ENCODE measurements around the gene UFSP1.
"Not testable (repeated sequence)": the region's sequence is repeated elsewhere in the genome, so short reads cannot be mapped to it uniquely, and the experiment has no call there.

Gene UFSP1

DNA sequence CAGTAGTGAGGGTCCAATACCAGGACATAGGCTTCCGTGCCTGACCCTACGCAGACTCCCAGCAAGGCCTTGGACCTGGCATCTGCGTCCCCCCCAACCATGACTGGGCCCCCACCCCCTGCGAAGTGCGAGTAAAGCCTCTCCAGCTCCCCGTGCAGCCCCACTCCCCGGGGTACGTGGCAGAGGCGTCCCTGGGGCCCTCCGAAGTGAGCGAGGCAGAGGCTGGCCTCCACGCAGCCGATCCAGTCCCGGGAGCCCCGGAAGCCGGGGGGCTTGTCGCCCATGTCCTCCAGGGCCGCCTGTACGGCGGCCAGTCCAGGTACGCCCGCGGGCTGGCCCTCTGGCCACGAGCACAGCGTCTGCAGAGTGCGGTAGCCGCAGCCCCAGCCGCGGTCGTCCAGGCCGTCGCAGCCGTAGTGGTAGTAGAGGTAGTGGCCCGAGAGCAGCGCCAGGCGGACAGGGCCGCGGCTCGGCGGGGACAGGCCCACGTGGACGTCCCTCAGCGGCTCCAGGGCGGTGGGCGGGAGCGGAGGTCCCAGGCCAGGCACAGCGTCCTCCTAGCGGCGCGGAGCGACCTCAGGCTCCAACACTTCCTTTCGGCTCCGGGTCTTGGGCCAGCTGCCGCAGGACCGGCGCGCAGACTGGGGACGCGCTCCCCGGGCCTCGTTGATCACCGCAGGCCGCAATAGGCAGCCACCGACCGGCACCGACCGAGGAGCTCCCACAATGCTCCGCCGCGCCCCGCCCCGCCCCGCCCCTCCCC is at the start of gene UFSP1:
TSS of gene UFSP1 (minus strand) at position 728 of the 763 bp plus-strand sequence. CDS start at position 284, 444 bp downstream.
- H3K27me3 ChIP-seq (ENCODE audit: low read depth), result no peaks in the 10 kb centered on the region
- H3K4me3 ChIP-seq, result peak within 1 kb of the TSS; percentile 59
- in situ Hi-C loops (cut with MboI; ENCODE audit: low sequenced_read_pairs), result no loop called here
- H3K36me3 ChIP-seq (replicated peaks), result peaks cover 51% of the 10 kb centered on the region
- no peaks in the 10 kb centered on the region for H3K9me3 ChIP-seq
- H3K4me1 ChIP-seq, result peaks cover 15% of the 10 kb centered on the region
- DNase-seq (ENCODE audit: low spot score in 2 of 2), result no peak

DNA sequence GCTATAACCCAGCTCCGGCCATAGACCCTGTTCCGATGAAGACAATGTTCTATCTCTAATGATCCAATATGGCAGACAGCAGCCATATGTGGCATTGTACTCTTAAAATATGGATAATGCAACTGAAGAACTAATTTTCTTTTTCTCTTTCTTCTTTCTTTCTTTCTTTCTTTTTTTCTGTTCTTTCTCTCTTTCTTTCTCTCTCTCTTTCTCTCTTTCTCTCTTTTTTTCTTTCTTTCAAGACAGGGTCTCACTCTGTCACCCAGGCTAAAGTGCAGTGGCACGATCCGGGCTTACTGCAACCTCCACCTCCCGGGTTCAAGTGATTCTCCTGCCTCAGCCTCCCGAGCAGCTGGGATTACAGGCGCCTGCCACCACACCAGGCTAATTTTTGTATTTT is 46.7 kb upstream of the UFSP1 start:
- DNase-seq (ENCODE audit: low spot score in 2 of 2); H3K9me3 ChIP-seq; H3K4me1 ChIP-seq; H3K36me3 ChIP-seq (replicated peaks); in situ Hi-C loops (cut with MboI; ENCODE audit: low sequenced_read_pairs); H3K27me3 ChIP-seq (ENCODE audit: low read depth); H3K4me3 ChIP-seq: not testable (repeated sequence)

DNA sequence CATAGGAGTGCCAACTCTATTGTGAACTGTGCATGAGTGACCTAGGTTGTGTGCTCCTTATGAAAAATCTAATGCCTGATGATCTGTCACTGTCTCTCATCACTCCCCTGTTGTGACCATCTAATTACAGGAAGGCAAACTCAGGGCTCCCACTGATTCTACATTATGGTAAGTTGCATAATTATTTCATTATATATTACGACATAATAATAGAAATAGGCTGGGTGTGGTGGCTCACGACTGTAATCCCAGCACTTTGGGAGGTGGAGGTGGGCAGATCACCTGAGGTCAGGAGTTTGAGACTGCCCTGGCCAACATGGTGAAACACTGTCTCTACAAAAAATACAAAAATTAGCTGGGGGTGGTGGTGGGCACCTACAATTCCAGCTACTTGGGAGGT is 45.9 kb upstream of the UFSP1 start:
- H3K4me1 ChIP-seq; H3K4me3 ChIP-seq; DNase-seq (ENCODE audit: low spot score in 2 of 2); H3K9me3 ChIP-seq; H3K27me3 ChIP-seq (ENCODE audit: low read depth); in situ Hi-C loops (cut with MboI; ENCODE audit: low sequenced_read_pairs); H3K36me3 ChIP-seq (replicated peaks): not testable (repeated sequence)

DNA sequence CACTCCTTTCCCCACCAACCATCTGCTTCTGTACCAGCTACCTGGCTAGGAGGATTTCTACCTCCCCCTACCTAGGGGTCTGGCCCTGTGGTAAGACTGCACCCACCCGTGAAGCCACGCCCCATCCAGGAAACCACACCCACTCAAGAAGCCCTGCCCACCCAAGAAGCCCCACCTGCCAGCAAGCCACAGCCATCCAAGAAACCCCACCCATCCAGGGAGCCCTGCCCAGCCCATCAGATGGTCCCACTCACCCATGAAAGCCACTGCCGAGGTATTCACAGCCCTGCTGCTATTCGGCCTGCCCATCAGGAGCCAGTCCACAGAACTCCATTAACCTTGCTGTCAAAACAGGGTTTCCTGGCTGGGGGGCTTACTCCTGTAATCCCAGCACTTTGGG is 44.2 kb upstream of the UFSP1 start:
- no peaks in the 10 kb centered on the region for H3K27me3 ChIP-seq (ENCODE audit: low read depth)
- no peaks in the 10 kb centered on the region for H3K9me3 ChIP-seq
- no peaks in the 10 kb centered on the region; the same call in 1 of the 2 replicates for H3K4me1 ChIP-seq
- in situ Hi-C loops (cut with MboI; ENCODE audit: low sequenced_read_pairs), result no loop called here
- H3K4me3 ChIP-seq, result no peak overlapping the region
- no peak for DNase-seq (ENCODE audit: low spot score in 2 of 2)
- no peaks in the 10 kb centered on the region for H3K36me3 ChIP-seq (replicated peaks)

DNA sequence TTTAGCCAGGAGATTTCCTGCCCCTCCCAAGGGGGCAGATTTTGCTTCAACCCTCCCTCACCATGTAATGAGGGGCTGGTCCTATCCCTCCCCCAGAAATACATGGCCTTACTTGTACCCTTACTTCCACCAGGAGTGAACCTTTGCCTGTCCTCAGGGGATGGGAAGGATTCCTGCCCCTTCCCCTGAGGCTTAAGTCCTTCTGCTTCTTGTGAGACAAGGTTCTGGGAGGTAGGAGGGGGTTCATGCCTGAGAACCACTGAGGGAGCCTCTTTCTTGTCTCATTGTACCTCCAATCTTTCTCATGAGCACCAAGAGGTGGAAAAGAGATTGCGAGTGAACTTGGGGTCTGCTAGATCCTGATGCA is 40.3 kb upstream of the UFSP1 start:
- no peak for DNase-seq (ENCODE audit: low spot score in 2 of 2)
- Histone ChIP-seq H3K4me1 (no peaks in the 10 kb centered on the region; the same call in 1 of the 2 replicates), H3K9me3 (no peaks in the 10 kb centered on the region), H3K4me3 (no peak overlapping the region), H3K27me3 (ENCODE audit: low read depth) (no peaks in the 10 kb centered on the region), H3K36me3 (replicated peaks) (no peaks in the 10 kb centered on the region)
- in situ Hi-C loops (cut with MboI; ENCODE audit: low sequenced_read_pairs), result no loop called here

DNA sequence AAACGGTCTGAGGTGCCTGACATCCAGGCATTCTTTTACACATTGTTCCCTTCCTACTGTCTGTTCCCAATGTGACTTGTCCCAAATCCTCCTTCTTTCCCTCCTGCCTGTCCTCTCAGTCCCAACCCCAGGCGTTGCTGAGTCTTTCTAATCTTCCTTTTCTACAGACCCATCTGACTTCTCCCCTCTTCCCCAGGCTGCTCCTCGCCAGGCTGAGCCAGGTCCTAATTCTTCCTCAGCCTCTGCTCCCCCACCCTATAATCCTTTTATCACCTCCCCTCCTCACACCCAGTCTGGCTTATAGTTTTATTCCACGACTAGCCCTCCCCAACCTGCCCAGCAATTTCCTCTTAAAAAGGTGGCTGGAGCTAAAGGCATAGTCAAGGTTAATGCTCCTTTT is 34.1 kb upstream of the UFSP1 start:
- in situ Hi-C loops (cut with MboI; ENCODE audit: low sequenced_read_pairs); H3K27me3 ChIP-seq (ENCODE audit: low read depth); H3K4me1 ChIP-seq; DNase-seq (ENCODE audit: low spot score in 2 of 2); H3K9me3 ChIP-seq; H3K36me3 ChIP-seq (replicated peaks); H3K4me3 ChIP-seq: not testable (repeated sequence)

DNA sequence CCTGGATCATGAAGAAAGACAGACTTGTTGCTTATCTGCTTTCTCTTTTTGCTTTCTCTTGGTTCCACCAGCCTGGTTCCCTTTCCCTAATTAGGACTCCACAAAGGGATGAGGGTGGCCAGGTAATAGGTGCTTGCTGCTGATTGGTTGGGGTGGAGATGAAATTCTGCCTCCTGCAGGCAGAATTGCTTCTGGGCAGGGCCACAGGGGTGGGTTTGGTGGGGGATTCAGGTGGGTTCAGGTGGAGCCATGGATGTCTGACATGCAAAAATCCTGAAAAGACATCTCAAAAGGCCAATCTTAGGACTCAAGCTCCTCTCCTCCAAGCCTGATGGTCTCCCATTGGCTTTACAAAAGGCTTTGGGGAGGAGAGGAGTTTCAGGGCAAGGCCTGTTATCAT is 31.5 kb upstream of the UFSP1 start:
- no peak for DNase-seq (ENCODE audit: low spot score in 2 of 2)
- Histone ChIP-seq H3K9me3 (no peaks in the 10 kb centered on the region), H3K27me3 (ENCODE audit: low read depth) (no peaks in the 10 kb centered on the region), H3K36me3 (replicated peaks) (no peaks in the 10 kb centered on the region), H3K4me3 (no peak overlapping the region), H3K4me1 (no peaks in the 10 kb centered on the region)
- in situ Hi-C loops (cut with MboI; ENCODE audit: low sequenced_read_pairs), result no loop called here

DNA sequence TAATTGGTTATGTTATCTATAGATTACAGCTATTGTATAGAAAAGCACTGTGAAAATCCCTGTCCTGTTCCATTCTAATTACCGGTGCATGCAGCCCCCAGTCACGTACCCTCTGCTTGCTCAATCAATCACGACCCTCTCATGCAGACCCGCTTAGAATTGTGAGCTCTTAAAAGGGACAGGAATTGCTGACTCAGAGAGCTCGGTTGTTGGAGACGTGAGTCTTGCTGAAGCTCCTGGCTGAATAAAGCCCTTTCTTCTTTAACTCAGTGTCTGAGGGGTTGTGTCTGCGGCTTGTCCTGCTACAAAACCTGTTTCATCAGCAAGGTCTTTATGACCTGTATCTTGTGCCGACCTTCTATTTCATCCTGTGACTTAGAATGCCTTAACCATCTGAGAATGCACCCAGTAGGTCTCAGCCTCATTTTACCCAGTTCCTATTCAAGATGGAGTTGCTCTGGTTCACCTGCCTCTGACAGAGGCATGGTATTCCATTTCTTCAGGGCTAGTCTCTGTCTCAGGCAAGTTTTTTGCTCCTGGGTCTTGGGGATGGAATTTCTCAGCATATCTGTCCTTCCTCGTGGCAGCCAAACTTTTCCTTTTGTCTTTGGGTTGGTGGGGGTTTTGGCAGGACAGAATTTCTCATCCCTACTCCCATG is 30.4 kb upstream of the UFSP1 start:
- DNase-seq (ENCODE audit: low spot score in 2 of 2); H3K4me3 ChIP-seq; H3K27me3 ChIP-seq (ENCODE audit: low read depth); H3K36me3 ChIP-seq (replicated peaks); in situ Hi-C loops (cut with MboI; ENCODE audit: low sequenced_read_pairs); H3K4me1 ChIP-seq; H3K9me3 ChIP-seq: not testable (repeated sequence)

DNA sequence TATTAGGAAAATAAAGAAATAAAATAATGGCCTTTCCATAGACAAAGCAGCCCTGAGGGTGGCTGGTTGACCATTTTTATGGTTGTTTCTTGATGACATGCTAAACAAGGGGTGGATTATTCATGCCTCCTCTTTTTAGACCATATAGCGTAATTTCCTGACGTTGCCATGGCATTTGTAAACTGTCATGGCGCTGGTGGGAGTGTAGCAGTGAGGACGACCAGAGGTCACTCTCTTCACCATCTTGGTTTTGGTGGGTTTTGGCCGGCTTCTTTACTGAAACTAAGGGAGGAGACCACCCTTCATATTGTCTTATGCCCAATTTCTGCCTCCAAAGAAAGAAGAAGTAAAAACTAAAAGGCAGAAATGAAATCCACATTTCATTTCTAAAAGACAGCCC is 29.8 kb upstream of the UFSP1 start:
- DNase-seq (ENCODE audit: low spot score in 2 of 2); in situ Hi-C loops (cut with MboI; ENCODE audit: low sequenced_read_pairs); H3K4me3 ChIP-seq; H3K4me1 ChIP-seq; H3K9me3 ChIP-seq; H3K36me3 ChIP-seq (replicated peaks); H3K27me3 ChIP-seq (ENCODE audit: low read depth): not testable (repeated sequence)

DNA sequence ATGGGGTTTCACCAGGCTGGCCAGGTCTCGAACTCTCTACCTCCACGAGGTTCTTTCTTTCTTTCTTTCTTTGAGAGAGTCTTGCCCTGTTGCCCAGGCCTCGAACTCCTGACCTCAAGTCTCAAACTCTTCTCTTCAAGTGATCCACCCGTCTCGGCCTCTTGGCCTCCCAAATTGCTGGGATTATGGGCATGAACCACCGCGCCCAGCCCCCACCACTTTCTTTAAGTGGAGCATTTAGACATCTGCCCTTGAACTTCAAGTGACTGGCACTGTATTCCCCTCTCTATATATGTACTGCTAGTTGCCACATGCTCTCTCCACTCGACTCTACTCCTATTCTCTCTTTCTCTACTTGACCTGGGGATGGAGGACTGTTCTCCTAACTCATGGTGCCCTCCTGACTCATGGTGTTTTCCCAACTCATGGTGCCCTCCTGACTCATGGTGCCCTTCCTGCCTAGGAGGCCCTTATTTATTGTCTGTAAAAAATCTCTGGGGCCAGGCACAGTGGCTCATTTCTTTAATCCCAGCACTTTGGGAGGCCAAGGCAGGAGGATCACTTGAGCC is 25.4 kb upstream of the UFSP1 start:
- in situ Hi-C loops (cut with MboI; ENCODE audit: low sequenced_read_pairs), result no loop called here
- Histone ChIP-seq H3K9me3 (no peaks in the 10 kb centered on the region), H3K36me3 (replicated peaks) (no peaks in the 10 kb centered on the region), H3K27me3 (ENCODE audit: low read depth) (no peaks in the 10 kb centered on the region), H3K4me3 (no peak overlapping the region), H3K4me1 (no peaks in the 10 kb centered on the region)
- no peak for DNase-seq (ENCODE audit: low spot score in 2 of 2)

DNA sequence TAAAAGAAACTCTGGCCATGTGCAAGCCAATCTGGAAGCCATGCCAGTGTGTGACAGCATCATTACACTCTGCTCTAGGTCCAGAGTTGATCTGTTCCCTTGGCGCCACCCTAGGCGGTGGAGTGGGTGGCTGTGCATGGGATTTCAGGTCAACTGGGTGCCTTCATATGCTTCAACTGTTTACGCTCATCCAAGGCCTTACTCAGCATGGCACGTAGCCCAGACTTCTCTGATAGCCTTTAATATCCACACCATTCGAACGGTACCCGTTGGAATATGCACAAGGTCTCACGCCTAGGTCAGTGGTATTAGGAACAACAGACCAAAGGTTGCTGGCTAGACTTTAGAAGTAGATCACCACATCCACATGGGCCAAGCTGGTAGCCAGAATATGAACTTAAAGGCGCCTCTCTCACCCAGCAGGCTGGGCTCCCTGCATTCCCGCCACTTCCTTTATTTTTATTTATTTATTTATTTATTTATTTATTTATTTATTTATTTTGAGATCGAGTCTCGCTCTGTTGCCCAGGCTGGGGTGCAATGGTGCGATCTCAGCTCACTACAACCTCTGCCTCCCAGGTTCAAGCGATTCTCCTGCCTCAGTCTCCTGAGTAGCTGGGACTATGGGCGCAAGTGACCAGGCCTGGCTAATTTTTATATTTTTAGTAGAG is 24.8 kb upstream of the UFSP1 start:
- H3K27me3 ChIP-seq (ENCODE audit: low read depth), result no peaks in the 10 kb centered on the region
- no peaks in the 10 kb centered on the region for H3K4me1 ChIP-seq
- H3K9me3 ChIP-seq, result no peaks in the 10 kb centered on the region
- H3K36me3 ChIP-seq (replicated peaks), result no peaks in the 10 kb centered on the region
- H3K4me3 ChIP-seq, result no peak overlapping the region
- in situ Hi-C loops (cut with MboI; ENCODE audit: low sequenced_read_pairs), result no loop called here
- DNase-seq (ENCODE audit: low spot score in 2 of 2), result no peak

DNA sequence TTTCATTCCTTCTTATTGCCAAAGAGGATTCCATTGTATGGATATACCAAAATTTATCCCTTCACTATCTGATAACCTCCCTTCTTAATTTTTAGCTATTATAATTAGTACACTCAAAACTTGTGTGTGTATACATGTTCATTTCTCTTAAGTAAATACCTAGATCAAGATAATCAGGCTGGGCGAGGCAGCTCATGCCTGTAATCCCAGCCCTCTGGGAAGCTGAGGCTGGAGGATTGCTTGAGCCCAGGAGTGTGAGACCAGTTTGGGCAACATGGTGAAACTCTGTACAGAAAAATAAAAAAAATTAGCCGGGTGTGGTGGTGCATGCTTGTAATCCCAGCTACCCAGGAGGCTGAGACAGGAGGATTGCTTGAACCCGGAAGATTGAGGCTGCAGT is 22.0 kb upstream of the UFSP1 start:
- H3K4me1 ChIP-seq, result no peaks in the 10 kb centered on the region
- H3K36me3 ChIP-seq (replicated peaks), result no peaks in the 10 kb centered on the region
- H3K9me3 ChIP-seq, result no peaks in the 10 kb centered on the region
- no peak for DNase-seq (ENCODE audit: low spot score in 2 of 2)
- no peak overlapping the region for H3K4me3 ChIP-seq
- H3K27me3 ChIP-seq (ENCODE audit: low read depth), result no peaks in the 10 kb centered on the region
- in situ Hi-C loops (cut with MboI; ENCODE audit: low sequenced_read_pairs), result no loop called here

DNA sequence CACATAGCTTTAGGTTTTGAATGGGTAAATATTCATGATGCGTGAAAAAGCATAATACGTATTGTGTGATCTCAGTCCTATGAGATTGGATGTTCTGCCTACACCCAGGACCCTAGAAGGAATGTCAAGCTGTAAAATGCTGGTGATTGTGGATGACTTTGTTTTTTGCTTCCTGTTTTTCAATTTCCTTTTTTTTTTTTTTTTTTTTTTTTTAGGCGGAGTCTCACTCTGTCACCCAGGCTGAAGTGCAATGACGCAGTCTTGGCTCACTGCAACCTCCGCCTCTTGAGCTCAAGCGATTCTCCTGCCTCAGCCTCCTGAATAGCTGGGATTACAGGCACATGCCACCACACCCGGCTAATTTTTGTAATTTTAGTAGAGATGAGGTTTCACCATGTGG is 20.9 kb upstream of the UFSP1 start:
- H3K4me3 ChIP-seq; H3K27me3 ChIP-seq (ENCODE audit: low read depth); in situ Hi-C loops (cut with MboI; ENCODE audit: low sequenced_read_pairs); H3K36me3 ChIP-seq (replicated peaks); H3K4me1 ChIP-seq; H3K9me3 ChIP-seq; DNase-seq (ENCODE audit: low spot score in 2 of 2): not testable (repeated sequence)

DNA sequence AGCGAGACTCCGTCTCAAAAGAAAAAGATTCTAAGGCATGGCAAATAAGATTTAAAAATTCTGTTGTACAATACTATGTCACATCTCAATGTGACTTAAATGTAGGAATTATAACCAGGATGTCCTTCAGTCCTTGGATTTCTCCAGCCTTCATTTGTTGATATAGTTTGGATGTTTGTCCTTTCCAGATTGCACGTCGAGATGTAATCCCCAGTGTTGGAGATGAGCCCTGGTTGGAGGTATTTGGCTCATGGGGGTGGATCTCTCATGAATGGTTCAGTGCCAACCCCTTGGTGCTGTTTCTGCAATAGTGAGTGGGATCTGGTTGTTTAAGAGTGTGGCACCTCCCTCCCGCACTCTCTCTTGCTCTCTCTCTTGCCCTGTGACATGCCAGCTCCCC is 19.0 kb upstream of the UFSP1 start:
- H3K4me3 ChIP-seq, result no peak overlapping the region
- H3K9me3 ChIP-seq, result no peaks in the 10 kb centered on the region
- DNase-seq (ENCODE audit: low spot score in 2 of 2), result no peak
- no peaks in the 10 kb centered on the region for H3K4me1 ChIP-seq
- no peaks in the 10 kb centered on the region for H3K36me3 ChIP-seq (replicated peaks)
- in situ Hi-C loops (cut with MboI; ENCODE audit: low sequenced_read_pairs), result no loop called here
- H3K27me3 ChIP-seq (ENCODE audit: low read depth), result no peaks in the 10 kb centered on the region
